NCI-H1105 treated with DMSO at 0.1 percent for 48 hours (cell line): ENCODE results near the gene UCP2.

Experiments used
- DNase-seq: peaks from one replicate; lab custom pipeline; 2025; lab: John Stamatoyannopoulos, UW

Gene UCP2

DNA sequence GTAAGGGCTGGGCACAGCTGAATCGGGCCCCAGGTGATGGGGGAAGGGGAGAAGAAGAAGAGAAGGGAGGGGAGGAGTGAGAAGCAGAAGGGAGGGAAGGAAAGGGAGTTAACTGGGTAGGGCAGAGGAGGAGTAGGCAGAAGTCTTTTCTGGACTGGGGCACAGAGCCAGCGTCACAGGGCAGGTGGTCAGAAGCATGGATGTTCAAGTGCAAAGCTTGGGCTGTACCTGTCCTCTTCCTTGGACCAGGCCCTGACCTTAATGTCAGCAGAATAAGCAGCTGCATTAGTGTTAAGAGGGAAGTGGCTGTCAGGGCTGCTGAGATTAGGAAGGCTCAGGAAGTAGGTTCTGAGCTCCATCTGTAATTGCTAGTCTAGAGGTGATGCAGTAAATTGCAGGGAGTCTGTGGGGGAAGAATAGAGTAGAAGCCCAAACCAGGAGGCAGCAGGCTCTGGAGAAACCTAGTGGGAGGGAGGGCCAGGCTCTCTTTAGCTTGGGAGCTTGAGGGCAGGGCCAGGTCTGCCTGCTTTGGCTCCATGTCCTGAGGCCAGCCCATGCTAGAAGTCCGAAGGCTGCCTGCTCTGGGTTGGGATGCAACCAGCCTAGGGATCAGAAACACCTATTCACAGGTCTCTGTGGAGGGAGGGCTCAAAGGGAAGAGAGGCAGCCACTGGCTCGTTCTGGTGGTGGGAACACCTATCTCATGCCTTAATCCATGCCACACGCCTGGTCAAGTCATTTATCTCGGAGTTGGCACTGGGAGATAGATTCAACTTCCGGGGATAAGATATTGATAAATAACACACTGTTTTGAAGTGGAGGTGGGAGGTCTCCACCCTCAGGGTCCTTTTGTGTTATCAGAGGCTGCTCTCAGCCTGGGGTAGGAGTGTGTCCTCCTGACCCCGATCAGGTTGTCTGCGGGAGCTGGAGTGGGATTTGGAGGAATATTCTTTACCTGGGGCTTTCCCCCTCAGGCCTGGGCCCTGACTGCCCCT is 28.0 kb upstream of the UCP2 start:
- DNase-seq = no peak

DNA sequence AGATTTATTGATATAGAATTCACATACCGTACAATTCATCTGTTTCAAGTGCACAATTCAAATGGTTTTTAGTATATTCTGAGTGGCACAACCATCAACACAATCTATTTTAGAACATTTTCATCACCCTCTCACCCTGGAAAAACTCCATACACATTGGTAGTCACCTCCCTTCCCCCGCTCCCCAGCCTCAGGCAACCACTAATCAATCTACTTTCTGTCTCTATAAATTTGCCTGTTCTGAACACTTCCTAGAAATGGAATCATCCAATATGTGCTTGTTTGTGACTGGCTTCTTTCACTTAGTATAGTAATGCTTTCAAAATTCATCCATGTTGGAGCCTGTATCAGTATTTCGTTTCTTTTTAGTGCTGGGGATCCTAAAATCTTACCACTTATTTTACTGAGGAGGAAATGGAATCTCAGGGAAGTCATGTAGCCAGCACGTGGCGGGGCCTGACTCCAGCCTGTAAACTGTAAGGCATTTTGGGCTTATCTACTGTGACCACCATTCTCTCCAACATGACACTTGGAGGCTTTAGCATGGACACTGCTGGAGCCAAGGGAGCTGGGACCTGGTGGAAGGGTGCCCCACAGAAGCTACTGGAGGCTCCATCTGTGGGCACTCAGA is 27.1 kb upstream of the UCP2 start:
- DNase-seq = no peak

DNA sequence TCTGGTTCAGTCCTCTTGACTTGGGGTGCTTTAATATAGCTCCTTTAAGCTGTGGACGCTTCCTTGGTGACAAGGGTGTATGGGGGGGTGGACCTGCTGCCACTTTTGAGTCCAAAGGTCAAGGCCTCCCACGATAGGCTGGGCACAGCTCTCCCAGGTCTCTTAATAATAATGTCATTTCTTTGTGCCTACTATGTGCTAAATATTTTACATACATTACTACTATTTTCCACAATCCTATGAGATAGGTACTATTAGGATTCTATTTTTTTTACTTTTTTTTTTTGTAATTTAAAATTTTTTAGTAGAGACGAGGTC is 26.5 kb upstream of the UCP2 start:
- DNase-seq = no peak

DNA sequence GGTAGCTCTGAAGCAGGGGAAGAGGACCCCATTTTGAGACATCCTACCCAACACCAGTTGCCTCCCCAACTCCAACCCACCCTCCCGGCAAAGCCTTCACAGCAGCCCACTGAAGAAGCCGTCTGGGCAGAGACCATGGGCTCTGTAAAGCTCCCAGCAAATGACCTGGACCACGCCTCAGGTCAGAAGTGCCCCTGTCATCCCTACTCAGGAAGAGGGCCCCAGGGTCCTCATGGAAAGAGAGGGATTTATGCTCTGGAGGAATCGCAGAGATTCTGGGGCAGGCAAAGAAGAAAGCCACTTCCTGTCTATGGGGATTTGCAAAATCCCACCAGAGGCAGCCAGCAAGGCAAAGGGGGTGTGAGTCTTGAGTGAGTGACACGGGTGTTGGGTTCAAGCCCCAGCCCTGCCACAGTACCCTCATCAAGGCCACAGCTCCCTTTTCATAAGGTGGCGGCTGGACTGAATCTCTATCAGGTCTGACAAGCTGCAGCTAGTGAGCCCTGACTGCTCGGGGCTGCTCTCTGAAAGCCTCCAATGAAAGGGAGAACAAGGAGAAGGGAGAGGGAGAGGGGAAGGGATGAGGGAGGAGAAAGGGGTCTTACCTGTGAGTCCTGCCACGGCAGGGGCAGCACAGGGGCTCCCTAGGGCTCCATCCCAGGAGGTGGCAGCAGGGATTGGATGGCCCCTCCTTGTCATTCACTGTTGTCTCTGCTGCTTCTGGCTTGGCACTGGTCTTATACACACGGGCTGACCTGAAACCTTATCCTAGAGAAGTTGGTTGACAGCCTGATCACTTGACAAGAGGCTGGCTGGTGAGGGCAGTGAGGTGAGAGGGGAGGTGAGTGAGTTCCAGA is 26.0 kb upstream of the UCP2 start, which contains the start of gene UCP3:
UCP3 (minus strand) TSS at position 713 of the 857 bp plus-strand sequence. CDS start 2,043 bp downstream, outside the sequence.
- DNase-seq = no peak

DNA sequence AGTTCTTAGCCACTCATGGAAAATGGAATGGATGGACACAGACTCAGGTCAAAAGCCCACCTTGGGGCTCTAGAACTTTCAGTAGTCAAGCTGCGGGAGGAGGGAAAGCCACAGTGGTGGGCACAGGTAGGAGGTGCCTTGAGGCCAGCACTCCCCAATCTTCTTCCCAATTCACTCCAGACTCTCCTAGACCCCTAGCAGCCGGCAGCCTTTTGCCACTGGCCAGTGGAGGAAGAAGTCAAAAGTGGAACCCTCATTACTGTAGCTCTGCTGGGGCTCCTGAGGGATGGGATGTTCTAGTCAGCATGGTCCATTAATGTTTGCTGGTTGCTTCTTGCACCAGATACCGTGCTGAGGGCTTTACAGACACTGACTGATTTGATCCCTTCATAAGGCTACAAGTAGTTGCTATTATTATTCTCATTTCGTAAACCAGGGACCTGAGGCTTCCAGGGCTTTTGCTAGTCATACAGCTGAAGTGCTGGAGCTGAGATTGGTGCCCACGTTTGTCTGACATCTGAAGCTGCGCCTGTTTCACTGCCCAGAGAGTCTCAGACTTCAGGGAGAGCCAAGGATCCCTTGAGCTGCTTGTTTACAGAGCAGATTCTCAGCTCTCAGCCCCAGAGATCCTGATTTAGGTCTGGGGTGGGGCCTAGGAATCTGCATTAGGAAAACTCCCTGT is 25.2 kb upstream of the UCP2 start:
- DNase-seq = no peak

DNA sequence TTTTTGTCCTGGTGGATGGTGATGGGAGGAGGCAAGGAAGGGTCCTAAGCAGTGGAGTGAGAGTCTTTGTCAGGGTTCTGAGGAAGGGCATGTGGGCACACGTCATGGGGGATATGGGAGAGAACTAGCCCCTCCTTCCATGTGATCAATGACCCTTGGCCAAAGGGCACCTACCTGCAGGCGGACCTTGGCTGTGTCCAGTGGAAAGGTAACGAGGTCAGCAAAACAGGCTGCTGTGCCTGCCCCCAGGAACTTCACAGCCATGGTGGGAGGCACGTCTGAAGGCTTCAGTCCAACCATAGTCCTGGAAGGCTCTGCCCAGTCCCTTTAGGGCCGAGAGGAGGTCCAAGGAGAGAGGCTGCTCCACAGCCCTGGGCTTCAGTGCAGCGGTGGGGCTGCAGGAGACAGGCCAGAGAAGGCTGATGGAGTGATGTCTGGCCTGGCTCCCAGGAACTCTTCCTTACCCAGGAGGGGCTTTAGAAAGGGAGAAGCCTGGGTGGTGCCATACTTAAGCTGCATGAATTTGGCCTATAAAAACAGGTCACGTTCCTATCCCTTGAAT is 24.2 kb upstream of the UCP2 start:
- no peak for DNase-seq

DNA sequence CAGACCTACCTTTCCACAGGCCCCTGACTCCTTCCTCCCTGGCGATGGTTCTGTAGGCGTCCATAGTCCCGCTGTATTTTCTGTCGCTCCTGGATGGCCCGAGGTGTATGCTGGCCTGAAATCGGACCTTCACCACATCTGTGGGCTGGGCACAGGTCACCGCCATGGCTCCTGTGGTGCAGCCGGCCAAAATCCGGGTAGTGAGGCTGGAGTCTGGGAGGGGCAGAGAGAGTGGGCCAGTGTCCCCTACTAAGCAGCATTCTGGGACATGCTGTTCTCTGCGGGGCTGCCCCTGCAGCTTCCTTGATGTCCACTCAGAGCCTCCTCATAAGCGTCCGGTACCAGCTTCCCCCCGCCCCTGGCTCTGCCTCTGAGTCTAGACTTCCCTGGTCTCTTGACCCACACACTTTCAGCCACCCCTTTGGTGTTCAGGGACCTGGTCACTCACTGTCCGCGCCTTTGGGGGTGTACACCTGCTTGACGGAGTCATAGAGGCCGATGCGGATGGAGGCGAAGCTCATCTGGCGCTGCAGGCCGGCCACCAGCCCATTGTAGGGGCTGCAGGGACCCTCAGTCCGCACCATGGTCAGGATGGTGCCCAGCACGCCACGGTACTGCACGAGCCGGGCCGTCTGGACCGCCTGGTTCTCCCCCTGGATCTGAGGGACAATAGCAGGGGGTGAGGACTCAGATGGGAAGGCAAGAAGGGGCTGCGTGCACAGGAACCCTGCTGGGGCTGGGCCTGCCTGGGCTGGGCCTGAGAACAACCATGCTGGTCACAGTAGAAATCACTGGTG is 23.3 kb upstream of the UCP2 start:
- DNase-seq = no peak

DNA sequence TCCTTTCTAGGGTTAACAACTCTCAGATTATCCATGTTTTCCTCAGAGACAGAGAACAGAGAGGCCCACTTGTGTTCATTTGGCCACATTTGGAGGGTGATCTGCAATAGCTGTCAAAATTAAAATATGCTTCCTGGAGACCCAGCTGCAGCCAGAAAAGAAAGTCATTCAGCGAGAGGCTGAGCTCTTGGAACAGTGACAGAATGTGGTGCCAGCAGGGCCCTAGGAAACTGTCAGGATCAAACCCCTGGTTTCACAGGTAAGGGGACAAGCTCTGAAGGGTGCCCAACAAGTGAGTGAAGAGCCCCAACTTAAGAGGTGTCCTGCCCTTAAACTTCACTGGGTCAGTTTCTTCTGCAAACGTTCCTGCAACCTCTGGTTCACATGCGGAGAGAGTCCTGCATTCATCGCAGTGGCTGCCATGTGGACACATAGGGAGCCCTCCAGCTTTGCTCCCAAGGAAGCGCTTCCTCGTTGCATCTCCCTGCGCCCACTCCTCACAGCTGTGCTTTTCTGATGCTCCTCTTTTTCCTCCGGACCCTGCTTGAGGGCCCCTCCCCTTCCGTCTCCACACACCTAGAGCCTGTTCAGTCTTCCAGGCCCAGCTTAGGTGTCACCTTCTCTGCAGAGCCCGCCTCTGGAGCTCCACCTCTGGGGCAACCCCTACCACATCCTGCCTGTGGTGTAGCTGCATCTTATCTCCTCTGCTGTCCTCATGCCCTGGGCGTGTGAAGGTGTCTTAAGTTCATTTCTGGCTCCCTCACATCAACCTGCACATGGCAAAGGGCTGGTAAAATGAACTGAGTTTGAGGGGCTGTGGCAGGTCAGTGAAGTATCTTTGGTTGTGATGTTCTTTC is 22.3 kb upstream of the UCP2 start:
- no peak for DNase-seq

DNA sequence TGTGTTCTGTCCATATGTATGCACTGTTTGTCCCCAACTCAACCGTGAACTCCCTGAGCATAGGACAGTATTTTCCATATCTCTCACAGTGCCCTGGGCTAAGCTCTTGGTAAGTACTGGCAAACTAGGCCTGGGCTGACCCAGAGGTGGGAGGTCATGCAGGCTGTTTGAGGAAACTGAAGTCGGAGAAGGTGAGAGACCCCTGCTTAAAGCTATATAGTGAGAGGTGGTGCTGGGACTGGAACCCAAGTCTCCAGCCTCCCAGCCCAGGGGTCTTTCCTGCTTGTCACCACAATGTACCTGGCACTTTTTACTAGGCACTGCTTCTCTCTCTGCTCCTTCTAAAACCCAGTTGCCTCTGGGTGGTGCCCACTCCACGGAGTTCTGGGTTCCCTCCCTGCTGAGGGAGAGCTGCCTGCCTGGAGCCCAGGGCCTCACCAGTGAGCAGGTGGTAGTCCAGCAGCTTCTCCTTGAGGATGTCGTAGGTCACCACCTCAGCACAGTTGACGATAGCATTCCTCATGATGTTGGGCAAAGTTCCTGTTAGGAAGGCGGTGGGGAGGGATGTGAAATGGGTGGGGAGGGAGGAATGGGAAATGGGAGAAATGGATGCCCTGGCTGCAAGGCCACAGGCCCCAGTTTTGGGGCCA is 21.5 kb upstream of the UCP2 start:
- no peak for DNase-seq

DNA sequence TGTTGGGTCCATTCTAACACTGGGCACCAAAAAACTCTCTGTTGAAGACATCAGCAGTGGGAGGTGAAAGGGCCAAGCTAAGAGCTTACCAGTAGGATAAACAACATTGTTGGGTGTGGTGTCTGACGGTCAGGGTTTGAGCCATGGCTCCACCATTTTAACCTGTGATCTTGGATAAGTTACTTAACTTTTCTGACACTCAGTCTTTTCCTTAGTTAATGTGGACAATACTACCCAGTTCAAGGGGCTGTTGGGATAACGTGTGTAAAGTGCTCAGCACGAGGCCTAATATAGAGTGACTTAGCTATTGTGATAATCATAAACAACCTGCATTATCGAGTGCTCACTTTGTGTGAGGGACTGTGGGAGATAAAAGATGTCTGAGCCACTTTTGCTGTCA is 20.2 kb upstream of the UCP2 start:
- no peak for DNase-seq

DNA sequence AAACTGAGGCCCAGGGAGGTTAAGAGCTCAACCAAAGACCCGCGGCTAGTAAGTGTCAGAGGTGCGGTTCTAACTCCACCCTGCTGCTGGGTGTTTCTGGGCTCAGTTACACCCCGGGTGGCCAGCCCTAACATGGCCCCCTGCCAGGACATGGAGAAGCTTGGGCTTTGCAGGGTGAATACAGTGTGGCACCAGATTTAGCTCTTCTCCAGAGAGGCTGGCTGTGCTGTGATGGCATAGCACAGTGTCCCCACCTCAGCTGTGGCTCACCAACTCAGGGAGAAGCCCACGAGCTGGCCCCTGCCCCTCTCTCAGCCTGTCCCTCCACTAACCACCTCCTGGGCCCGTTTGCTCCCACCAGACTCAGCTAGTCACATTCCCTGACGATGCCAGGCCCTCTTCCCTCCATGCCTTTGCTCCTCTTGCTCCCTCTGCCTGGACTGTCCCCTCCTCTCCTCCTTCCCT is 19.2 kb upstream of the UCP2 start:
- no peak for DNase-seq

DNA sequence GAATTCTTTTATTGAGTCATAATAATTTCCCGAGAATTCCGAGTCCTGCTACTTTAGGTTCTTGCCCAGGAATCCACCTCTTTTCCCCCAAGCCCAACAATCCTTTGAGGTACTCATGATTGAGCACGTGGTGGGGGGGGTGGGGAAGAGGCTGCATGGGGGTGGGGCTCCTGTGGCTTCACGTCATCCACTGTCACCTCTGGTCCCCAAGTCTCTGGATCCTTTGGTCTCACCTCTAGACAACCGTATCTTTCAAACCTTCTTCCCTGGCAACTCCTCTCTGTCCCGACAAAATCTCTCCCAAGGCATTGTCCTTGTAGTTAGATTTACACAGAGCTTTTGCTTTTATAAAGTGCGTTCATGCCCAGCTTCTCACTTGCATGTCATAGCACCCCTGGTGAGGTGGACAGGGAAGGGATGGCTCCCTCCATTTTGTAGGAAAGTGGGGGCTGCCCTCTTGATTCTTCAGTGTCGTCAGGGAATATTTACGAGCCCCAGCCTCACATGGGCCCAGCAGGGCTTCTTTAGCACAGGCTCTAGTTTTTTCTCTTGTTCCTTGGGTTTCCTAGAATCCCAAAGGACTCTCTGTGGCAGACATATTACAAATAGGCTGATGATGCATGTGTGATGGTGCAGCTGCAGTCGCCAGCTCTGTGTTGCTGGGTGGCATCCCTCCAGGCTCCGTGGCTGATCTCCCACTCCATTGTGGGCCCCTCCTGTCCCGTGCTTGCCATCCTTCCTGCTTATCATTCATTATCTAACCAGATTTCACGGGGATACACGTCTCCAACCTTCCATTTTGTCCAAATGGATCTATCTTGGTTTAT is 17.9 kb upstream of the UCP2 start:
- DNase-seq = no peak

DNA sequence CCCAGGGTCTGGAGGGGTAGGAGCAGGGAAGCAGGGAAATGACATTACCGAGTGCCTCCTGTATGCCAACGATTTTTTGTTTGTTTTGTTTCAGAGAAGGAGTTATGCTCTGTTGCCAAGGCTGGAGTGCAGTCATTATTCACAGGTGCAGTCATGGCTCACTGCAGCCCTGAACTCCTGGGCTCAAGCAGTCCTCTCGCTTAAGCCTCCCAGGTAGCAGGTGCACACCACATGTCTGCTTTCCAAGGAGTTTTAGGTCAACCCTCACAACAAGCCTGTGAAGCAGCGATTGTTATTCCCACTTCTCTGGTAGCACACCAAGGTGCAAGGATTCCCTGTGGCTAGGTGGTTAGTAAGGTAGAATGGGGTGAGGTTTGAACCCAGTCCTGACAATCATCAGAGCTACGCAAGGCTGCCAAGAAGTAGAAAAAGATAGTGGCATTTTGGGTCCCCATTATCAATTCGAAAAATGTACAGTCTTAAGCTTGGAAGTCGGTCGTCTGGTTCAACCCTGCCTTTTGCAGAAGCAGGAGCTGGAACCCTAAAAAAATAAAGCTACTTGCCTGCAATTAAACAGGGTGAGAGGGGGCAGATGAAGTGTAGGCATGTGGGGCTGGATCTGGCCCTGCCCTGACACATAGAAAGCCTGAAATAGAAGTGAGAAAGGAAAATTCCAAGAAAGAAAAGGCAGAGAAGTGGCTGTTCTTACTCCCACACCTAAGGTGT is 17.1 kb upstream of the UCP2 start:
- DNase-seq = no peak

DNA sequence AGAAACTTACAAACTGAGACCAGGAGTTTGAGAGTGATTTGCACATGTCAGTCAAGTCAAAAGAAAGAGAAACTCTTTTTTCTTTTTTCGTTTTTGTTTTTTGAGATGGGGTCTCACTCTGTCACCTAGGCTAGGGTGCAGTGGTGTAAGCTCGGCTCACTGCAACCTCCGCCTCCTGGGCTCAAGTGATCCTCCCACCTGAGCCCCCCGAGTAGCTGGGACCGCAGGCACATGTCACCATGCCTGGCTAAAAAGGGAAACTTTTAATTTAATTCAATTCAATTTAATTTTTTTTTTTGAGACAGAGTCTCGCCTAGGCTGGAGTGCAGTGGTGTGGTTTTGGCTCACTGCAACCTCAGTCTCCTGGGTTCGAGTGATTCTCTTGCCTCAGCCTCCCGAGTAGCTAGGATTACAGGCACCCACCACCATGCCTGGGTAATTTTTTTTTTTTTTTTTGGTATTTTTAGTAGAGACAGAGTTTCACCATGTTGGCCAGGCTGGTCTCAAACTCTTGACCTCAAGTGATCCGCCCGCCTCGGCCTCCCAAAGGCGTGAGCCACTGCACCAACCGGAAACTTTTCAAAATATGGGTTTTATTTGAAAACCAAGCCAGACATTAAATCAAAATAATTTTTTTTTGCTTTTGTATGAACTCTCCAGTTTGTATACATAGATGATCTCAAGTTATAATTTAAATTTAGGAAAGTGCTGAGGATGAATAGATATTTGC is 16.4 kb upstream of the UCP2 start:
- no peak for DNase-seq

DNA sequence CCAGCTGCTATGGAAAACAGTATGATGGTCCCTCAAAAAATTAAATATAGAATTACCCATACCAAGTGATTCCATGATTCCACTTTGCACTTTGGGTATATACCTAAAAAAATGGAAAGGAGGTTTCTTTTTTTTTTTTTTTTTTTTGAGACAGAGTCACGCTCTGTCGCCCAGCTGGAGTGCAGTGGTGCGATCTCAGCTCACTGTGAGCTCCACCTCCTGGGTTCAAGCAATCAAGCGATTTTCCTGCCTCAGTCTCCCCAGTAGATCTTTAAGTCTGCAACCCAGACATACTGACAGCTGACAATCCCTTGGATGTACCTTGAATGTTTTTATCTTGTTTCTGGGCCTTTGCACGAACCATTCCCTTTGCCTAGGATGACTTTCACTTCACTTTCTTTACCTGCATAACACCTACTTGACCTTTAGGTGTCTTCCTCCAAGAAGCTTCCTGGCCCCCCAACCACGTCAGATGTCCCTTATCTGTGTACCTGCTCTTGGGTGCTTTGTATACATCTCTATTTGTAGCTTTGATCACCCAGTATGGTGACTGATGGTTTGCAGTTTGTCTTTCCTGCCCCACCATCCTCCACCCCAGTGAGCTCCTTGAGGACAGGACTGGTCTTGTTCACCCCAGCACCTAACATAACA is 14.6 kb upstream of the UCP2 start:
- DNase-seq = no peak

DNA sequence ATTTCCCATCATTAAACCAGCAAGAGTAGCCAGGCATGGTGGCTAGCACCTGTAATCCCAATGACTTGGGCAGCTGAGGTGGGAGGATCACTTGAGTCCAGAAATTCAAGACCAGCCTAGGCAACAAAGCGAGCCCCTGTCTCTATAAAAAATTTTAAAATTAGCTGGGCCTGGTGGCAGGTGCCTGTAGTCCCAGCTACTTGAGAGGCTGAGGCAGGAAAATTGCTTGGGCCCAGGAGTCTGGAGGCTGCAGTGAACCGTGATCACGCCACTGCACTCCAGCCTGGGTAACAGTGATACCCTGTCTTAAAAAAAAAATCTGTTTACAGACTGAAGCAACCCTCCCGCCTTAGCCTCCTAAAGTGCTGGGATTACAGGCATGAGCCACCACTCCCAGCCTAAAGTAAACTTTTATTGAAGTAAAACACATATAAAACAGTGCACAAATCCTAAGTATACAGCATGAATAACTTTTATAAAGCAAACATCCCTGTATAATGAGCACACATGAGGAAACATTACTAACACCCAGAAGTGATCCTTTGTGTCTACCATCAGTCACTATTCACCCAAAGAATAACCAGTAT is 13.6 kb upstream of the UCP2 start:
- DNase-seq = no peak
